Adrenal gland (tissue), 12 donors: ENCODE data around the gene ATP1B3. TPM values are rescaled to one million over a fixed set of nuclear protein-coding genes. Genes with fewer than 3 reads are reported as not detected.
"Not testable (repeated sequence)": the region's sequence is repeated elsewhere in the genome, so short reads cannot be mapped to it uniquely, and the experiment has no call there.

Source experiments
- DNase-seq, 7 donors: peaks; one replicate each; pipeline ENCODE4 v3.0.0-alpha.2; 2019 to 2020
- H3K27ac ChIP-seq, 5 donors: fragments of 200-600 bp; sonication (generic) in 4 of 5; 1 replicate in 3 of 5; 2 replicates in 2 of 5; pipeline versions ENCODE4 v1.5.1 to v1.8.0; 2016 to 2020; ENCODE audit warnings: mild to moderate bottlenecking in 1 of 5
- H3K27me3 ChIP-seq: fragments of 200-600 bp; 2 replicates; pipeline ENCODE4 v1.8.0; 2021
- H3K36me3 ChIP-seq, 2 donors: fragments of 200-600 bp; replicated peaks in 1 of 2; 1 replicate in 1 of 2; 2 replicates in 1 of 2; pipeline versions ENCODE4 v1.5.1 to v1.8.0; 2018 to 2022
- H3K4me1 ChIP-seq, 2 donors: fragments of 200-600 bp; replicated peaks in 1 of 2; 1 replicate in 1 of 2; 2 replicates in 1 of 2; pipeline versions ENCODE4 v1.5.1 to v1.8.0; 2018 to 2021
- H3K4me3 ChIP-seq, 4 donors: fragments of 200-600 bp; sonication (generic) in 3 of 4; one replicate each; pipeline ENCODE4 v1.5.1; 2016 to 2018
- H3K9me3 ChIP-seq, 3 donors: fragments of 200-600 bp; sonication (generic) in 1 of 3; replicated peaks in 1 of 3; 1 replicate in 2 of 3; 2 replicates in 1 of 3; pipeline versions ENCODE4 v1.5.1 to v1.8.0; 2016 to 2021
- POLR2A ChIP-seq, 2 donors: fragments of 450-650 bp; IDR thresholded peaks; one replicate each; pipeline ENCODE4 v1.6.1; 2017; ENCODE audit warnings: antibody characterized with exemption in 2 of 2, mild to moderate bottlenecking in 2 of 2, moderate library complexity in 1 of 2
- WGBS, 4 donors: extraction: QIAGEN DNeasy Blood & Tissue Kit in 2 of 4; methylation state at CpG; one replicate each; pipeline versions ENCODE4 v1.1.5 to v1.1.7; 2013 to 2017; 5-methylcytosine and 5-hydroxymethylcytosine counted together
- intact Hi-C, 2 donors: fragments of 100-400 bp; cut with DNase I; formaldehyde crosslinking; loops; one replicate each; pipeline versions ENCODE4 v1.14.1 to v1.15.0; 2022 to 2023
- polyA plus RNA-seq, 3 donors: library from polyadenylated mRNA; stranded (reverse); fragments of 200-250 nt in 2 of 3; fragments of 350-450 nt in 1 of 3; fragmentation: Illumina TruSeq in 1 of 3; extraction: RNeasy Lipid Tissue Mini Kit (QIAGEN cat#74804) in 1 of 3; gene quantifications; one replicate each; pipeline ENCODE4 v1.2.3, GENCODE V29; 2013 to 2014
- total RNA-seq, 9 donors: library from RNA; depleted of rRNA in 4 of 9; stranded (reverse); fragments of >200 nt in 4 of 9; fragments of 120-200 nt in 1 of 9; fragmentation: NEBNext Ultra II Directional in 1 of 9; extraction: Animal tissue kit (Norgen Biotek cat#: 25700) in 1 of 9; gene quantifications; one replicate each; pipeline versions ENCODE4 v1.1.0 to v1.2.4, GENCODE V29; 2013 to 2023
- TF ChIP-seq, protein P1 (sequence below), 6 experiments: fragments of 450-650 bp in 4 of 6; fragments of 200-600 bp in 2 of 6; sonication (generic) in 1 of 6; IDR thresholded peaks; 1 replicate in 5 of 6; 2 replicates in 1 of 6; pipeline versions ENCODE4 v1.5.1 to v1.8.0; 2016 to 2021; ENCODE audit warnings: antibody characterized with exemption in 6 of 6, mild to moderate bottlenecking in 2 of 6, moderate library complexity in 1 of 6
- donor health status: healthy with polysubstance abuse.
- donor health status: Bipolar disorder and iron deficiency.
- donor health status: DM: yes; HTN: yes; CAD: no.
- donor health status: DM: no; HTN: no; CAD: no.
- donor health status: DM: no; HTN: no; CAD: no.
- donor health status: DM: yes; HTN: yes; CAD: no.

The ATP1B3 gene
- total and polyA plus RNA-seq, 12 donors = 65.2 to 300 (median 98.8) TPM

DNA sequence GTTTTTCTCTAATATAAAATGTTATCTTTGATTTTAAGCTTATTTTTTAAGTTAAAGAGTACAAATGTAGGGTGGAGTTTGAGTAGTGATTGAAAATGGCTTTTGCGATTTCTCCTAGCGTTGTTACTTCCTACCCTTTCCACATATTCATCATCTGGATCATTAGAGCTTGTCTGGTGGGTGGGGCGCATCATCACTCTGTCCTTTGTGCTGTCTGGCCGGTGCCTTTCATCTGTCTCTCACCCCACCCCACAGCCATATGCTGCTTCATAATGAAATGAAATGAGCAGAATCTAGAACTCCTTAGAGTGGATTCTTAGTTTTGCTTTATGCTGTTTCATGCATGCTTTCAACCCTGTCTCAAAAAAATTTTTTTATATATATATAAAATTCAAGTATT is 44.3 kb downstream of the ATP1B3 start:
- TF ChIP-seq POLR2A (IDR thresholded peaks at IDR 0.05) = no peak
- TF ChIP-seq, protein P1, sequence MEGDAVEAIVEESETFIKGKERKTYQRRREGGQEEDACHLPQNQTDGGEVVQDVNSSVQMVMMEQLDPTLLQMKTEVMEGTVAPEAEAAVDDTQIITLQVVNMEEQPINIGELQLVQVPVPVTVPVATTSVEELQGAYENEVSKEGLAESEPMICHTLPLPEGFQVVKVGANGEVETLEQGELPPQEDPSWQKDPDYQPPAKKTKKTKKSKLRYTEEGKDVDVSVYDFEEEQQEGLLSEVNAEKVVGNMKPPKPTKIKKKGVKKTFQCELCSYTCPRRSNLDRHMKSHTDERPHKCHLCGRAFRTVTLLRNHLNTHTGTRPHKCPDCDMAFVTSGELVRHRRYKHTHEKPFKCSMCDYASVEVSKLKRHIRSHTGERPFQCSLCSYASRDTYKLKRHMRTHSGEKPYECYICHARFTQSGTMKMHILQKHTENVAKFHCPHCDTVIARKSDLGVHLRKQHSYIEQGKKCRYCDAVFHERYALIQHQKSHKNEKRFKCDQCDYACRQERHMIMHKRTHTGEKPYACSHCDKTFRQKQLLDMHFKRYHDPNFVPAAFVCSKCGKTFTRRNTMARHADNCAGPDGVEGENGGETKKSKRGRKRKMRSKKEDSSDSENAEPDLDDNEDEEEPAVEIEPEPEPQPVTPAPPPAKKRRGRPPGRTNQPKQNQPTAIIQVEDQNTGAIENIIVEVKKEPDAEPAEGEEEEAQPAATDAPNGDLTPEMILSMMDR (IDR thresholded peaks at IDR 0.05) = no peak
- Histone ChIP-seq H3K36me3 (peaks cover 0 to 33% of the 10 kb centered on the region in 2 donors), H3K4me3 (no peak overlapping the region)

DNA sequence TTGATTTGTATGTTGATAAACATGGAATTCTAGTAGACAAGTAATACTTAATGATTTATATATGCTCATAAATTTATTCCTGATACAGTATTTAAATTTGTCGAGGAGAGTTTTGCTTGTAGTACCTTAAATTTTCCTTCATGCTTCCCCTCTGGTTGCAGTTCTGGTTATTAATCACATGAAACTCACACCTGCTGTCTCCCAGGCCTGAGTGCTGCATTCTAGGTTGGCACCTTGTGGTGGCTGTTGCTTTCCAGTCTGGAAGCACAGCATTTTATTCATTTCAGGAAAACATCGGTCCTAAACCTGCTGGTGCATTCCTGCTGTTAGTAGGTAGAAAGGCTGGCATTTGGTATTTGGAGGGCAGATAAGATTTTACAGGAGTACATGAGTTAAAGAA is 44.9 kb downstream of the ATP1B3 start:
- TF ChIP-seq, protein P1 (IDR thresholded peaks at IDR 0.05) = no peak
- no peak for TF ChIP-seq POLR2A (IDR thresholded peaks at IDR 0.05)
- Histone ChIP-seq H3K27me3 (no peaks in the 10 kb centered on the region), H3K4me1 (no peaks in the 10 kb centered on the region), H3K9me3 (no peaks in the 10 kb centered on the region), H3K4me3 (no peak overlapping the region), H3K36me3 (peaks cover 0 to 33% of the 10 kb centered on the region in 2 donors), H3K27ac (no peak overlapping the region)
- peak in 1 of 7 donors; percentile 21 for DNase-seq
- 90 to 98% (median 94%) methylated on average over 2 of the region's 2 CpGs for WGBS, 4 donors
- intact Hi-C loops = no loop called here

More for the DNA sequence above, 44.3 kb downstream of the ATP1B3 start:
- DNase-seq = peak in 2 of 7 donors; percentile 2 to 40
- H3K9me3 ChIP-seq = no peaks in the 10 kb centered on the region
- WGBS, 4 donors = 87 to 95% (median 91%) methylated on average over 4 of the region's 4 CpGs
- intact Hi-C loops = no loop called here
- no peaks in the 10 kb centered on the region for H3K4me1 ChIP-seq
- H3K27ac ChIP-seq = no peak overlapping the region
- no peaks in the 10 kb centered on the region for H3K27me3 ChIP-seq

DNA sequence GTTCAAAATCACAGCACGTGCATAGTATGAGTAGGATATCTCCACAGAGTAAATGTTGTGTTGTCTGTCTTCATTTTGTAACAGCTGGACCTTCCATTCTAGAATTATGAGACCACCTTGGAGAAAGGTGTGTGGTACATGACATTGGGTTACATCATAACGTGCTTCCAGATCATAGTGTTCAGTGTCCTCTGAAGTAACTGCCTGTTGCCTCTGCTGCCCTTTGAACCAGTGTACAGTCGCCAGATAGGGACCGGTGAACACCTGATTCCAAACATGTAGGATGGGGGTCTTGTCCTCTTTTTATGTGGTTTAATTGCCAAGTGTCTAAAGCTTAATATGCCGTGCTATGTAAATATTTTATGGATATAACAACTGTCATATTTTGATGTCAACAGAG is 49.2 kb downstream of the ATP1B3 start:
- peak in 1 of 7 donors; percentile 42 for DNase-seq
- 94 to 98% (median 96%) methylated on average over 5 of the region's 5 CpGs for whole genome bisulfite sequencing, 4 donors
- H3K27ac ChIP-seq, intact Hi-C loops, H3K9me3 ChIP-seq, H3K4me3 ChIP-seq, H3K27me3 ChIP-seq, H3K4me1 ChIP-seq: not testable (repeated sequence)
- H3K36me3 ChIP-seq = peaks cover 0 to 21% of the 10 kb centered on the region in 2 donors

DNA sequence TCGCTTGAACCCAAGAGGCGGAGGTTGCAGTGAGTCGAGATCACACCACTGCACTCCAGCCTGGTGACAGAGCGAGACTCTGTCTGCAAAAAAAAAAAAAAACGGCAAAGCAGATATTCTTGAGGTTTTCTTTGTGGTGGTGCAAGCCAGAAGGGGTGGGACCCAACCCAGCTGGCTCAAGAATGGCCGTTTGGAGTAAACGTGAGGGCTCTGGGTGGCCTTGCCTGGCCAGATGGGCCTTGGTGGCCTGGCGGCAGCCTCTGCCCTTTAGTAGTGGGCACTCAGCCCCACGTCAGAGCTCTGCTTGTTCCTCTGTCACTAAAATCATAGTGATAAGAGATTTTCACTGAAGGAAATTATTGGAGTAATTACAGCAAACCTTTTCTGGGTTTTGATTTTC is 50.5 kb downstream of the ATP1B3 start:
- TF ChIP-seq, protein P1 (IDR thresholded peaks at IDR 0.05) = no peak
- no peak for TF ChIP-seq POLR2A (IDR thresholded peaks at IDR 0.05)
- intact Hi-C loops = no loop called here
- Histone ChIP-seq H3K4me3 (no peak overlapping the region), H3K36me3 (peaks cover 0 to 21% of the 10 kb centered on the region in 2 donors), H3K4me1 (no peaks in the 10 kb centered on the region), H3K27me3 (no peaks in the 10 kb centered on the region), H3K9me3 (no peaks in the 10 kb centered on the region), H3K27ac (no peak overlapping the region)
- DNase-seq = peak in 4 of 7 donors; percentile 27 to 58 (median 44)
- 60 to 79% (median 71%) methylated on average over 9 of the region's 9 CpGs for WGBS, 4 donors

DNA sequence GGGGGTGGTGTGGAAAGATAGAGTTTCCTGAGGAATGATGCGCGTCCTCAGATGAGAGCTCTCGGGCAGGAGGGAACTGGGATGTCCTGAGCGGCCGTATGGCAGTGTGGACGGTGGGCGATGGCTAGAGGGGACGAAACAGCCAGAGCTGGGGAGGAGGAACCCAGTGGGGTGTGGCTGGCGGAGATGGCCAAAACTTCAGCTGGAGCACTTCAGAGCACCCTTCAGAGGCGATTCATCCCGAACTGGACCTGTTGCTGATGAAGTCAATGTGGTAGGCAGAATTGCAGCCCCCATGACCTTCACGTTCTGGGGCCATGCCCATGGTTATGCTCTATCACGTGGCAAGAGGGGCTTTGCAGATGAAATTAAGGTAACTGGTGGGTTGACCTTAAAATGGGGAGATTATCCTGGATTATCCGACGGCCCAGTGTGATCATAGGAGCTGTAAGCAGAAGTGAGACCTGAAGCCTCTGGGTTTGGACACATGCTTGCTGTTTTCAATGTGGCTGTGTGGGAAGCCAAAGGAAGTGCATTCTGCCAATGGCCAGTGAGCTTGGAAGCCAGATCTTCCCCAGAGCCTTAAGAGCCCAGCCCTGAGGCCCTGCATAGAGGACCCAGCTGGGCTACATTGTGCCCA is 52.3 kb downstream of the ATP1B3 start:
- H3K36me3 ChIP-seq = peaks cover 0 to 10% of the 10 kb centered on the region in 2 donors
- H3K27ac ChIP-seq = no peak overlapping the region
- no peaks in the 10 kb centered on the region for H3K27me3 ChIP-seq
- TF ChIP-seq, protein P1 (IDR thresholded peaks at IDR 0.05) = no peak
- no peak for TF ChIP-seq POLR2A (IDR thresholded peaks at IDR 0.05)
- intact Hi-C loops = no loop called here
- no peaks in the 10 kb centered on the region for H3K4me1 ChIP-seq
- no peak overlapping the region for H3K4me3 ChIP-seq
- WGBS, 4 donors = 91 to 96% (median 94%) methylated on average over 14 to 15 of the region's 15 CpGs
- H3K9me3 ChIP-seq = no peaks in the 10 kb centered on the region
- peak in 2 of 7 donors; percentile 4 to 50 for DNase-seq
